GM12892 (cell line): Measurements from ENCODE around the gene BPIFB6.

Experiments used
- DNase-seq: peaks from one replicate; pipeline ENCODE4 v3.0.0; 2011; ENCODE audit not compliant: insufficient read length
- FAIRE-seq: peaks from 2 replicates; lab custom pipeline; 2011; peaks lifted over from hg19 to GRCh38; lab: Jason Lieb, UNC
- POLR2A ChIP-seq: IDR thresholded peaks from 2 replicates; pipeline ENCODE4 v1.6.1; 2011; ENCODE audit warnings: low read depth, low read length, control low read depth
- POLR2AphosphoS5 ChIP-seq: IDR thresholded peaks from 2 replicates; pipeline ENCODE4 v1.6.1; 2011; ENCODE audit warnings: low read depth, low read length, control low read depth
- TAF1 ChIP-seq: IDR thresholded peaks from 2 replicates; pipeline ENCODE4 v1.6.1; 2011; ENCODE audit warnings: low read depth, mild to moderate bottlenecking, control low read depth, low read length, borderline replicate concordance

BPIFB6 gene

DNA sequence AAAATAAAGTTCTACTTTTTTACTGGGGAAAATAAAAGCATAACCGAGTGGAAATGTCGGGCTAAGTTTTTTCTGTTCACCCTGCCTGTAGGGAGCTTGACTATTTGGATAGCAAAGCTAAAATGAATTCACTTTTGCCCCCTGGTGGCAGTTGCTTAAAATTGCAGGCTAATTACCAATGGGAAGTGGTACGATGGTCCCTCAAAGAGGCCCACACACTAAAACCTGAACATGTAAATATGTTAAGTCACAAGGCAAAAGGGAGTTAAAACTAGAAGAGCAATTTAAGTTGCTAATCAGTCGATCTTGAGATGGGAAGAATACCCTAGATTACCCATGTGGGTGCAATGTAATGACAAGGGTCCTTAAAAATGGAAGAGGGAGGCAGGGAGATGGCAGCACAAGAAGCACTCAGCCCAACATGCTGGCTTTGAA, 26.3 kb upstream of the BPIFB6 start:
- no peak for FAIRE-seq
- DNase-seq = no peak
- TF ChIP-seq TAF1 = no peak

DNA sequence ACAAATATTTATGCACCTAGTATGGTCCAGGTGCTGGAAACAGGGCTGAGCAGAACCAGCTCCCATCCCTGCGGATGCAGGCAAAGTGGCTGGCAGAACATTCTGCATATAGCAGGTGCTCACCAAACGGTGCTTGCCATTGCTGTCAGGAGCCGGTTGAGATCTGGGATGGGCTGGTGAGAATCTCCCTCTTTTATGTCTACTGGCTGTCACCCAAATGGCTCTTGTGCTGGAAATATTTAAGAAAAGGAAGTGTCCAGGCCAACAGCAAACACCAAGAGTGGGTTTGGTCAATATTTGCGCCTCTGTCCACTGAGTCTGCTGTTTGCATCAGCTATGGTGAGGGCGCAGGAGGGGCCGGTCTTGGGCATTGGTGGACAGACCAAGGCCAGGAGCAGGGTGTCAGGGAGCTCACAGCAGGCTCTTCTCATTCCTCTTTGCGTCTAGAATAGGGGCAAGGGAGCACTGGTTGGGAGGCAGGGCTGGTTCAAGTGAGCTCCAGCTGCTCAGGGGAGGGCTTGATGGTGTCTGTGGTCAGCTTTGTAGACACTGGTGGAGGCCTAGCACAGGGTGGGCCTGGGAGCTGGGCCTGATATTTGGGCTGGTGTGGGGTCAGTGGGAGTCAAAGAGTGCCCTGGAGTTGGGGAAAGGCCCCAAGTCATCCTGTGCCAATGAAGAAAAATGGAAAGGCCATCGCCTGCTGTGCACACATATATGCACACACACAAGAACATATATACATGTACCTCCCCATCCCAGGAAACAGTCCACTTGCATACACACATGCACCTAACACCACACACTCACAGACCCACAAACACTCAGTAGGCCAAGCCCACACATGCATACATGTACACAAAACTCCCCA, 25.3 kb upstream of the BPIFB6 start:
- TF ChIP-seq POLR2AphosphoS5 (no peak), POLR2A (no peak), TAF1 (no peak)
- DNase-seq (no peak), FAIRE-seq (no peak)

DNA sequence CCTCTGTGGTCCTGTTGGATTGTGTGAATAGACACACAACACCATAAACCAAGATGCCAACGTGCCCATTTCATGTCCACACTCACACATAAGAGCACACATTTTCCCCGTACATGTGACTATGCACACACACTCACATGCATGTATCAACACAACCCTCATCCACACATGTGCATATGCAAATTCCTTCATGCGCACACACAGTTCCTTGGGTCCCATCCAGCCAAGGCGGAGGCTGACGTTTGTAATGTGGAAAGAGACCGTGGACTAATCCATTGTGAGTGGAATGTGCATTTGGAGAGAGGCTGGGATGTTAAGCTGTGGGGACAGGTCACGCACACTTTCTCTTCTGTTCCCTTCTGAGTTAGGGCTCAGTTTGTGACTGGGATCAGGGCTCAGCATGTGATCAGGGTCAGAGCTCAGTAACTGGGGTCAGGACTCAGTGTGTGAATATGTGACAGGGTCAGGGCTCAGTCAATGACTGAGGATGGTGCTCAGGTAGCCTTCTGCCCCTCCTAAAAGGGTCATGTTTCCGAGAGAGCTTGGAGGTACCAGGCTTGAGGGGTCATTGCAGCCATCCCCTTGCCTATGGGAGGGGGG, 24.6 kb upstream of the BPIFB6 start:
- TF ChIP-seq TAF1 (no peak), POLR2A (no peak), POLR2AphosphoS5 (no peak)
- DNase-seq (no peak), FAIRE-seq (no peak)

DNA sequence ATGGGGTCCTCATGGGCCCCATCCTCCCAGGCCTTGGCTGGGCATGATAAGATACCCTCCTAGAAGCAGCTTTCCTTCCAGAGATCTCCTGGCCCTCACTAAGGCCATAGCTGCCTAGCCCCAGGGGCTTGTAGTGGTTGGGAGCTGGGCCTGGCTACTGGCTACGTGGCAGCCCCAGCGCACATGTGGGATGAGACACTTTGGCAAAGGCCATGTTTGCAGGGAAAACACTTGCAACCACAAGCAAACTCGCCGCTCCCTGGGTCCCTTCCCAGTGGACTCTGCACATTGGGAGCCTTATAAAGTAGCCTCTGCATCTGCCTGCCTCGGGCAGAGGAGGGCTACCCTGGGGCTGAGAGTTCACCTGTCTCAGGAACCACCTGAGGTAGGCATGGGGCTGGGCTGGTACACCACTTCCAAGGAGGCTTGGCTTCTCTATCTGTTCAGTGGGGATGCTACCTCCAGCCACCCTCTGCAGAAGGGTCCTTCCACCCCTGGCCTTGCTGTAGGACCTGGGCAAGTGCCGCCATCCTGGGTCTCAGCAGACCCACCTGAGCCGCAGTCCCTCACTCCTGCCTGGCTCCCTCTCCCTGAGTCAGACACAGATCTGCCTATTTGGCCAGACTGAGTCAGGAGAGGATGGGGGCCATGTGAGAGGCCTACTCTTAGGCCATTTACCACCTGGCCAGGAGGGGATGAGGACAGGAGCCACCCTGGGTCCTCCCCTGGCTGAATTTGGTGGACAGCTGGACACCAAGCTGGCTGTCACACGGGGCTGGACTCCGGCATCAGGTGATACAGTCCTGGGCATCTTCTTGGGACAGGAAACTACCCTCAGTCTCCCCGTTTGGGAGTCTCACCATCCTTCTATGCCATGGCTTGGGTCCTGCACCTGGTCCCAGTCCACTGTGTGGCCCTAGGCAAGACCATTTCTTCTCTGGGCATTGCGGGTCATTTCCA, 23.8 kb upstream of the BPIFB6 start, which contains the start of gene BPIFB2:
Gene BPIFB2 (plus strand): TSS at position 329 of the 960 bp plus-strand sequence. CDS start 871 bp downstream, outside the sequence.
- no peak for DNase-seq
- no peak for TF ChIP-seq TAF1
- no peak for TF ChIP-seq POLR2AphosphoS5
- TF ChIP-seq POLR2A = no peak
- no peak for FAIRE-seq

DNA sequence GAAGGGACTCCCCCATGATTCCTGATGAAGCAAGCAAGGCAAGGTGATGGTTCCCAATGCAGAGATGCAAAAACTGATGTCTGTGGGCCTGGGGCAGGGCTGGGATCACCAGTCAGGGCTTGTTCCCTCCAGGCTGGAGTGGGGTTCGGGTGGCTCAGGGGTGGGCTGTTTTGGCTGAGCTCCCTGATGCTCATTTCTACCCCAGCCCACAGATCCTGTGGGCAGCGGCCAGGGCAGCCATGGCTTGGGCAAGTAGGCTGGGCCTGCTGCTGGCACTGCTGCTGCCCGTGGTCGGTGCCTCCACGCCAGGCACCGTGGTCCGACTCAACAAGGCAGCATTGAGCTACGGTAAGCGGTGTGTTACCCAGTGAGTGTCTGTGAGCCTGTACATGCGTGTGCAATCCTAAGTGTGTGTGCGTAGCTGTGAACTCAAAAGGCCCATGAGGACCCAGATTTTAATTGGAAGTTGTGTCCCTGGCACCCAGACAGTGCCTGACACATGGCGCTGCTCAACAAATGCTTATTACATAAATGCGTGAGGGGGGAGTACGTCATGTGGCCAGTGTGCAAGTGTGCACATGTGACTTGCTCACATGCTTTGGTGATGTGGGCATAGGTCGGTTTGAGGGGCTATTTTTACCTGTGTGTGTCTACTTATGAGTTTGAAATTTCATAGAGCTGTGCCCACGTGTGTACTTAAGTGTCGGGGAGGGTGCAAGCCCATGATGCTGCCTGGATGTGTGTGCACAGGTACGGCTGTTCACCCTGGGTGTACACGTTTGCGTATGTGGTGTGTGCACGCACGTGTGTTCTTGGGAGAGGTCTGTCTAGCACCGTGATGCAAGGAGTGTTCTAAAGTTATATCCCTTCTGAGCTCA, 22.9 kb upstream of the BPIFB6 start:
- DNase-seq (no peak), FAIRE-seq (no peak)
- TF ChIP-seq TAF1 = no peak
- no peak for TF ChIP-seq POLR2A
- TF ChIP-seq POLR2AphosphoS5 = no peak

DNA sequence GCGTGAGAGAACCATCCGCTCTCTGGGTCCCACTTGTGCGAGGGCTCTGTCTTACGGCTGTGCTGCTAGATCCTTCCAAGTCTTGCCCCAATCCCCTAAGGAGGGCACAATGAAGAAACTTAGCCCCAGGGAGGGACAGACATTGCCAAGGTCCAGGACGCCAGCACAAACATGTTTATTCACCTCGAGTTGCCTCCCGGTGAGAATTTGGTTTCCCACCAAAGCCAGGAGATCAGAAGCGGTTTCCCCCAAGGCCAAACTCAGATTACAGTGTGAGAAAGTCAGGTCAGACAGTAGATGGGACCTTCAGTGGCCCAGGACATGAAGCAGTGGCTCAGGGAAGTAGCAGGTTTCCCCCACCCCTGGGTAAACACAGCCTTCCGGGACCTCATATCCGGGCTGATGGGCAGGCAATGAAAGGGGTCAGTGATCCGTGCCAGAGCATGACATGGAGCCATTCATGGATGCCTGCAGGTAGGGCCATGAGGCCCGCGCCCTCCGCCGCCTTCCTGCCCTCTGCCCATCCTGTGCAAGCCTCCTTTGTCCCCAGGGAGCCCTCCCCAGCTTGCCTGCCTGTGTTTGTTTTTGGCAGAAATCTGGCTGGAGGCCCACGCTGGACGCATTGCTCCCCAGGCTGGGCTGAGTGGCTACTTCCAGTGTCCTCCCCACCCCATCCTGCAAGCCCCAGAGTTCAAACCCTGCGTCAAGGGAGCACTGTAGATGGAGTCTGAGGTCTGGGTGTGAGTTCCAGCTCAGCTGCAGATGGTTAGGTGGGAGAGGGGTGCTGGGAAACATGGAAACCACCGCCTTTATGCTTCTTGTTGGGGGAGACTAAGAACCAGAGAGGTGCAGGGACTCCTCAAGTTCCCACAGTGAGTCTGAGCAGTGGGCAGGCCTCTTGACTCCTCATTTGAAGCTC, 22.0 kb upstream of the BPIFB6 start:
- no peak for TF ChIP-seq POLR2A
- no peak for TF ChIP-seq TAF1
- no peak for TF ChIP-seq POLR2AphosphoS5
- DNase-seq (no peak), FAIRE-seq (no peak)

DNA sequence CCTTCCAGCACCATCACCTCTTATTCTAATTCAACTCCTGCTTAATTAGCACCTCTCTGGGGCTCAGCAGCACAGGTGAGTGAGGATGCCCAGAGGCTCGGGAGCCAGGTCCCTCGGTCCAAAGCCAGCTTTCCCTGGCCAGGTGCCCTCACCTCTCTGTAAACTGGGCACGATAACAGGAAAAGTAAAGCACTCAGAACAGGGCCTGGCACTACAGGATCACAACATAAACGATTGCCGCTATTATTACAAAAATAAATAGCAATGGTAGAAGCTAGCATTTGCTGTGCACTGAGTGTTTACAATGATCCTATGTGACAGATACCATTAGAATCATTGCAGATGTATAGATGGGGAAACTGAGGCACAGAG, 21.3 kb upstream of the BPIFB6 start:
- DNase-seq = no peak

DNA sequence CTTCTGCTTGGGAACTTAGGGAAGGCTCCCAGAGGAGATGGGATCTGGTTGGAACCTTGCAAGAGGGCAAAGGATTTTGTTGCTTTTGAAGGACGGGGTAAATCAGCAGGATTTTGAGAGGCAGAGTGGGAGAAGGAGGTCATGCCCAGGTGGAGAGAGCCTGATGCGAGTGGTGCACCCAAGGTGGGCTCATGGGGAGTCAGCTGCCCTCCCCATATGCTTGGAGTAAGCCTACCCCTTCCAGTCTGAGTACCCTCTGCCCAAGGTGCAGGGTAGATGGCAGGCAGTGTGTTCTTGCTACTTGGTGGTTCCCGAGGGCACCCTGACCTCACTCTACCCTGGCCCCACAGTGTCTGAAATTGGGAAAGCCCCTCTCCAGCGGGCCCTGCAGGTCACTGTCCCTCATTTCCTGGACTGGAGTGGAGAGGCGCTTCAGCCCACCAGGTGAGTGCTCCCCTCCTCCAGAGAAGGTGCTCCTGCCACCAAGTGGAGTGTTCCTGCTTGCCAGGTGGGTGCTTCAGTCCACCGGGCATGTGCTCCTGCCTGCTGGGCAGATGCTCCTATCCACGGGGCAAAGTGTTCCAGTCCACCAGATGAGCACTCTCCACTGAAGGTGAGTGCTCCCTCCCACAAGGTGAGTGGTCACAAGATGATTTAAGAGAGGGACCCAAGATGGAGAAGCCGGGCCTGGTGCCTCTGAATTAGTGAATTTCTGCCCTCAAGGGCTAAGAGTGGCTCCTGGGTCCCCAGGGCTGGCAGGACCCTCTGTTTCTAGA, 20.6 kb upstream of the BPIFB6 start:
- FAIRE-seq (no peak), DNase-seq (no peak)
- TF ChIP-seq POLR2AphosphoS5 (no peak), TAF1 (no peak), POLR2A (no peak)

More for the DNA sequence above, 21.3 kb upstream of the BPIFB6 start:
- no peak for FAIRE-seq
- TF ChIP-seq POLR2A (no peak), TAF1 (no peak)

DNA sequence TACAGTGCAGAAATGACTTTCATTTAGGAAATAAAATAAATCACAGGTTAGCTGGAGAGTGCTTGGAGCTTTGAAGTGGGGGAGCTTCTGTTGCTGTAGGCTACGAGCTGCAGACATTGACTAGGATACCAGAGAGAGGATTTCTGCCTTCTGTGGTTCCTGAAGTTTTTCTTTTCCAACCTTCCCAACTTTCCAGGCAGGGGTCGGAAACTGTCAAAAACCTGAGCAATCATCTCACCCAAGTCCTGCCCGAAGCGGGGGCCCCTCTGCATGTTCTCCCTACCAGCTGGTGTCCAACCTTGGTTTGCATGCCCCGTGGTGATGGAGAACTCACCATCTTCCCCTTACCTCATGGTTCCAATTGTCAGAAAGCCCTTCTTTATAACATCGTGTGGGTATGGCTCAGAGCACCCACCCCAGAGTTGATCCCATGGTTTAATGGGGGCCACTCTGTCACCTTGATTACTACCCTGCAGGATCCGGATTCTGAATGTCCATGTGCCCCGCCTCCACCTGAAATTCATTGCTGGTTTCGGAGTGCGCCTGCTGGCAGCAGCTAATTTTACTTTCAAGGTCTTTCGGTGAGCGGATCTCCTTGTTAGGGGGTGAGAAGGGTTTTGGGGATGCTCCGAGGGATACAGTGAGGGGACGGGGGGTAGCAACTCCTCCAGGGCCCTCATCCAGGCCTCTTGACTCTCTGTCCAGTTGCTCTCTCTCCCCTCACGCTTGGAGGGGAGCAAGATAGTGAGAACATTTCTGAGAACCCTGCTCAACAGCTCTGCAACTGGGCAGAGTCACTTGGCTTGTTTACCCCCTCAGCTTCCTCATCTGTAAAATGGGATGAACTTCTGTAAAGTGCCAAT, 18.9 kb upstream of the BPIFB6 start:
- TF ChIP-seq TAF1 = no peak
- no peak for TF ChIP-seq POLR2A
- no peak for TF ChIP-seq POLR2AphosphoS5
- DNase-seq = no peak
- FAIRE-seq = no peak
